Heart left ventricle (tissue), 16 donors: Measurements from ENCODE around the gene PTPRK. TPM values are rescaled to one million over a fixed set of nuclear protein-coding genes. Genes with fewer than 3 reads are reported as not detected.

Source experiments
- ATAC-seq, 4 donors: fragments of 200-7000 bp; cut with Tn5 transposase; one replicate each; pipeline ENCODE4 v1.9.1; 2020 to 2022; ENCODE audit warnings: moderate library complexity in 4 of 4, mild to moderate bottlenecking in 3 of 4, moderate number of reproducible peaks in 1 of 4
- DNase-seq, 5 donors: peaks; one replicate each; pipeline ENCODE4 v3.0.0-alpha.2; 2020
- H3K27ac ChIP-seq, 12 donors: fragments of 200-600 bp; sonication (generic) in 4 of 12; one replicate each; pipeline versions ENCODE4 v1.5.0 to v1.8.0; 2016 to 2022; ENCODE audit warnings: mild to moderate bottlenecking in 2 of 12
- H3K27me3 ChIP-seq, 9 donors: fragments of 200-600 bp; sonication (generic) in 2 of 9; one replicate each; pipeline versions ENCODE4 v1.5.1 to v1.8.0; 2016 to 2022; ENCODE audit warnings: mild to moderate bottlenecking in 3 of 9
- H3K36me3 ChIP-seq, 9 donors: fragments of 200-600 bp; sonication (generic) in 2 of 9; one replicate each; pipeline versions ENCODE4 v1.5.0 to v1.8.0; 2018 to 2022; ENCODE audit warnings: mild to moderate bottlenecking in 2 of 9
- H3K4me1 ChIP-seq, 12 donors: fragments of 200-600 bp; sonication (generic) in 4 of 12; one replicate each; pipeline versions ENCODE4 v1.5.0 to v1.8.0; 2016 to 2022; ENCODE audit warnings: mild to moderate bottlenecking in 3 of 12
- H3K4me3 ChIP-seq, 12 donors: fragments of 200-600 bp; sonication (generic) in 4 of 12; one replicate each; pipeline versions ENCODE4 v1.5.0 to v1.8.0; 2017 to 2022; ENCODE audit warnings: mild to moderate bottlenecking in 9 of 12, moderate library complexity in 4 of 12
- H3K9me3 ChIP-seq, 12 donors: fragments of 200-600 bp; sonication (generic) in 4 of 12; one replicate each; pipeline versions ENCODE4 v1.5.0 to v1.8.0; 2016 to 2022; ENCODE audit warnings: mild to moderate bottlenecking in 1 of 12
- CTCF ChIP-seq, 12 donors: fragments of 200-600 bp; sonication (generic) in 4 of 12; IDR thresholded peaks; one replicate each; pipeline versions ENCODE4 v1.5.0 to v1.8.0; 2018 to 2022; ENCODE audit warnings: antibody characterized with exemption in 12 of 12, mild to moderate bottlenecking in 5 of 12
- POLR2A ChIP-seq, 2 donors: fragments of 450-650 bp; IDR thresholded peaks; one replicate each; pipeline ENCODE4 v1.6.1; 2017; ENCODE audit warnings: antibody characterized with exemption in 2 of 2, mild to moderate bottlenecking in 2 of 2, moderate library complexity in 2 of 2
- WGBS, 4 donors: extraction: QIAGEN DNeasy Blood & Tissue Kit in 2 of 4; methylation state at CpG; one replicate each; pipeline versions ENCODE4 v1.1.5 to v1.1.7; 2013 to 2018; 5-methylcytosine and 5-hydroxymethylcytosine counted together
- intact Hi-C, 10 donors: fragments of 100-400 bp; cut with DNase I; formaldehyde crosslinking; loops; one replicate each; pipeline versions ENCODE4 v1.11.1 to v1.14.2; 2022
- polyA plus RNA-seq, 2 donors: library from polyadenylated mRNA; stranded (reverse); fragments of 200-250 nt; gene quantifications; one replicate each; pipeline ENCODE4 v1.2.3, GENCODE V29; 2013
- total RNA-seq, 9 donors: library from RNA; depleted of rRNA in 2 of 9; stranded (reverse); fragments of >200 nt in 2 of 9; fragmentation: NEBNext Ultra II Directional in 3 of 9; extraction: Animal tissue kit (Norgen Biotek cat#: 25700) in 3 of 9; gene quantifications; one replicate each; pipeline versions ENCODE4 v1.1.0 to v1.2.4, GENCODE V29; 2016 to 2023
- donor health status: ischemic (EF 13 %, LVEDD 7.1; RV severe dilation, severe dysfunction).
- donor health status: healthy with polysubstance abuse.
- donor health status: DM: no; HTN: yes; CAD: no.
- donor health status: DM: no; HTN: no; CAD: no.
- donor health status: ischemic (EF 25% LVEDD 6.9; RV normal size, moderate dysfunction).
- donor health status: ischemic (EF 25% LVEDD 5.7; RV mildly dilated, moderate dysfunction).
- donor health status: healthy.
- donor health status: DM: yes; HTN: yes; CAD: no.
- donor health status: ischemic (EF 35%, LVEDD 5.7; RV mildly dilated, moderate dysfunction).
- donor health status: nonischemic (EF 11% LVEDD 7.7; RV severe dilation, severe dysfunction).
- donor health status: DM: yes; HTN: yes; CAD: no.
- donor health status: PGD.
- donor health status: ischemic (EF 29% LVEDD 5.4; RV normal size, mild dysfunction).
- donor health status: nonischemic (EF 23%, LVEDD 6.1; RV moderate dilation, normal function).

PTPRK gene
- total and polyA plus RNA-seq, 11 donors: 5.4 to 50.8 (median 38.5) TPM

DNA sequence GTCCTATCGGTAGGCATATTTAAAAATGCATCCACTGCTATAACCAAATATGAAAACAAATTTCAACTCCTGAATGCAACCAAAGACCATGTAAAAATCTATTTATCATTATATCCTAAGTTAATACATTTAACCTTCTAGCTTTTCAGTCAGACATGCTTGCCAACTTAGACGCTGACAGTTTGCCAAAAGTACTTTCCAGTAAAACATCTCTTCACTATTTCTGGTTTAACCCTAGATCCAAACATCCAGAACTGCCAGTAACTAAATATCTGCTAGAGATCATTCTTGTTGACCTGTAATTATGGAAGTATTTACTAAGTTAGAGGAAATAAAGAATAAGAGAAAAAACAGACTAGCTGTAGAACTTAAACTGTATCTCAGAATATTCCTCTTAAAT, 409.3 kb downstream of the PTPRK start:
- H3K27me3 ChIP-seq: no peaks in the 10 kb centered on the region
- H3K9me3 ChIP-seq: no peaks in the 10 kb centered on the region
- no peak overlapping the region for H3K4me3 ChIP-seq
- no peak overlapping the region for H3K27ac ChIP-seq
- DNase-seq (no peak), ATAC-seq (no peak)
- H3K4me1 ChIP-seq: peaks cover 0 to 41% (median 17%) of the 10 kb centered on the region in 12 donors
- no peaks in the 10 kb centered on the region for H3K36me3 ChIP-seq
- intact Hi-C loops: no loop called here
- TF ChIP-seq CTCF (IDR thresholded peaks at IDR 0.05) (no peak), POLR2A (IDR thresholded peaks at IDR 0.05) (no peak)
- WGBS, 4 donors: 48 to 61% (median 59%) methylated on average over 2 of the region's 2 CpGs

DNA sequence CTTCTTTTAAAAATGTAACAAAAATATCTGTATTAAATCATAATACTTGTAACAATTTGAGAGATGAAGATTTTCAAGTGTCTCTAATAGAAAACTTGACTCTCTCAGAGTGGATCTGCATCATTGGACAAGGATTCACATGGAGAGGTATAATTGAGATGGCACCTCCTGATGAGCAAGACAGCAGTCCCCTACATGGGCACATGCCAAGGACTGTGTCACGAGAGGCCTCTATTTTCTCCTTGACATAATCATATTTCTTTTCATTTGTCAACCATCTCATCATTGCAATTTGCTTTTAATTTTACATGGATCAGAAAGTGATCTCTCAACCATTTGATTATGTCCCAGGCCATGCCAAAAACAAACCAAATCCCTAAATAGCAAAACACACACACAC, 412.7 kb downstream of the PTPRK start:
- TF ChIP-seq CTCF (IDR thresholded peaks at IDR 0.05): no peak
- no peak for TF ChIP-seq POLR2A (IDR thresholded peaks at IDR 0.05)
- no peak overlapping the region for H3K27ac ChIP-seq
- peaks cover 0 to 32% (median 13%) of the 10 kb centered on the region in 12 donors for H3K4me1 ChIP-seq
- H3K27me3 ChIP-seq: no peaks in the 10 kb centered on the region
- intact Hi-C loops: no loop called here
- no peak for DNase-seq
- no peak overlapping the region for H3K4me3 ChIP-seq
- whole genome bisulfite sequencing, 4 donors: 80 to 96% (median 84%) methylated on average over 1 of the region's 1 CpG
- H3K36me3 ChIP-seq: no peaks in the 10 kb centered on the region
- H3K9me3 ChIP-seq: no peaks in the 10 kb centered on the region
- no peak for ATAC-seq

DNA sequence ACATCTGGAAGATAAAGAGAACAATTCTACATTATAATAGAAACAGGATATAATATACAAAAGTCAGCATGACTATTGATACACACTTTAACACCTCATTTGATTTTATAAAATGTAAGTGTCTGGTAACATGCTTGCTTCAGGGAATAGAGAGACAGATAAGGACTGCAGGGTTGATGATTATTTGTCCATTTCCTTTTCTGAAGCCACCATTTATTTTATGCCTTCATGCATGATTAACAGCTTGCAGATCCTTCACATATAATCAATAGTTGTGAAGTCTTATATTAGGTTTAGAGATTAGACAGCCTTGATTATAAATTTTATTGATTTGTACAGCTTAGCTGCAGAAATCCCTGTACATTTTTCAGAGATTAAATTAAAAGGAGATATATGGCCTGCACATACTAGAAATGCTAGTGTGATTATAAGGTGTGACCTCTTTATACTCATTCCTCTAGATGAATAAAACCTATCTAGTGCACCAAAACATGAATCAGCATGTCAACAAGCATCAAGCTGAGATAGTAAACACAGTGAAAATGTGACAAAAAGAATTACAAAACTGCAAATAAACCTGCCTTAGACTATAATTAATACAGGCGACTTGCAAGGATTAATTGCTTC, 420.7 kb downstream of the PTPRK start:
- no peak overlapping the region for H3K4me3 ChIP-seq
- WGBS, 4 donors: 93 to 97% (median 95%) methylated on average over 1 of the region's 1 CpG
- H3K27ac ChIP-seq: no peak overlapping the region
- H3K9me3 ChIP-seq: no peaks in the 10 kb centered on the region
- H3K27me3 ChIP-seq: no peaks in the 10 kb centered on the region
- TF ChIP-seq POLR2A (IDR thresholded peaks at IDR 0.05) (no peak), CTCF (IDR thresholded peaks at IDR 0.05) (no peak)
- H3K4me1 ChIP-seq: peaks cover 0 to 29% (median 8%) of the 10 kb centered on the region in 12 donors
- ATAC-seq: no peak
- intact Hi-C loops: loop anchor here in 1 of 10 donors (5.0 kb wide), 1 partner anchor 73 kb away; no protein-coding TSS in a partner anchor
- no peaks in the 10 kb centered on the region for H3K36me3 ChIP-seq
- no peak for DNase-seq

DNA sequence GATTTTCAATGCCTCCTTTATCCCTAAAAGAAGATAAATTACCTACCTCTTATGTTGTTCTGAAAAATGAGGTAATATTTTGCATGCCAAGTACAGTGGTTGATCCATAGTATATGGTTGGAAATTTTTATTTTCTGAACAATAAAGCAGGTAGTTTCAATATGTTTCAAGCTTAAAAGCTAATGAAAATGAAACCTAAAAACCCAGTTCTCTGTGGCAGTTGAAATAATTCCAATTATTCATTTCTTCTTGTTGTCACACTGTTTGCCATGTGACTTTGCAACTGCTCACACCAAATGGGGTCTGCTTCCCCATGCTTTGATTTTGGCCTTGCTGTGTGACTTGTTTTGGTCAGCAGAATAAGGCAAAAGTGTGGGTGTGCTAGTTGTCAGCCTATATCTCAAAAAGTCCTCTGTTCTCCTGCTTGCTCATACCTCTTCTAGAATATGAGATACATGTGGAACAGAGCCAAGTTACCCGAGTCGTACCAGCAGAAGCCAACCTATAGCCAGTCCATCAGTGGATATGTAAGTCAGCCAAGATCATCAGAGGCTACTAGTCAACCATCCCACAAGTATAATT, 422.3 kb downstream of the PTPRK start:
- ATAC-seq: no peak
- no peak for DNase-seq
- peak overlapping the region in 1 of 12 donors; percentile 2 for H3K4me3 ChIP-seq
- no peak for TF ChIP-seq POLR2A (IDR thresholded peaks at IDR 0.05)
- no peak for TF ChIP-seq CTCF (IDR thresholded peaks at IDR 0.05)
- H3K9me3 ChIP-seq: no peaks in the 10 kb centered on the region
- no peak overlapping the region for H3K27ac ChIP-seq
- no peaks in the 10 kb centered on the region for H3K27me3 ChIP-seq
- 30 to 32% (median 32%) methylated on average over 2 of the region's 2 CpGs for WGBS, 4 donors
- H3K36me3 ChIP-seq: no peaks in the 10 kb centered on the region
- intact Hi-C loops: loop anchor here in 1 of 10 donors (5.0 kb wide), 1 partner anchor 74 kb away; no protein-coding TSS in a partner anchor
- H3K4me1 ChIP-seq: peaks cover 0 to 29% (median 8%) of the 10 kb centered on the region in 12 donors
